LNCaP clone FGC (cell line): Measurements from ENCODE around the gene PAQR4.

Experiments
- DNase-seq: peaks from one replicate; pipeline ENCODE4 v3.0.0-alpha.2; 2011; ENCODE audit warnings: low read depth
- H3K4me3 ChIP-seq: 2 replicates; pipeline ENCODE4 v1.5.1; 2011; ENCODE audit warnings: mild to moderate bottlenecking, low read depth, low read length, control low read depth
- CTCF ChIP-seq: IDR thresholded peaks from 2 replicates; pipeline ENCODE4 v1.5.1; 2012; ENCODE audit warnings: mild to moderate bottlenecking; ENCODE audit not compliant: control insufficient read depth, insufficient read depth; ENCODE audit errors: extremely low read depth

The PAQR4 gene

DNA sequence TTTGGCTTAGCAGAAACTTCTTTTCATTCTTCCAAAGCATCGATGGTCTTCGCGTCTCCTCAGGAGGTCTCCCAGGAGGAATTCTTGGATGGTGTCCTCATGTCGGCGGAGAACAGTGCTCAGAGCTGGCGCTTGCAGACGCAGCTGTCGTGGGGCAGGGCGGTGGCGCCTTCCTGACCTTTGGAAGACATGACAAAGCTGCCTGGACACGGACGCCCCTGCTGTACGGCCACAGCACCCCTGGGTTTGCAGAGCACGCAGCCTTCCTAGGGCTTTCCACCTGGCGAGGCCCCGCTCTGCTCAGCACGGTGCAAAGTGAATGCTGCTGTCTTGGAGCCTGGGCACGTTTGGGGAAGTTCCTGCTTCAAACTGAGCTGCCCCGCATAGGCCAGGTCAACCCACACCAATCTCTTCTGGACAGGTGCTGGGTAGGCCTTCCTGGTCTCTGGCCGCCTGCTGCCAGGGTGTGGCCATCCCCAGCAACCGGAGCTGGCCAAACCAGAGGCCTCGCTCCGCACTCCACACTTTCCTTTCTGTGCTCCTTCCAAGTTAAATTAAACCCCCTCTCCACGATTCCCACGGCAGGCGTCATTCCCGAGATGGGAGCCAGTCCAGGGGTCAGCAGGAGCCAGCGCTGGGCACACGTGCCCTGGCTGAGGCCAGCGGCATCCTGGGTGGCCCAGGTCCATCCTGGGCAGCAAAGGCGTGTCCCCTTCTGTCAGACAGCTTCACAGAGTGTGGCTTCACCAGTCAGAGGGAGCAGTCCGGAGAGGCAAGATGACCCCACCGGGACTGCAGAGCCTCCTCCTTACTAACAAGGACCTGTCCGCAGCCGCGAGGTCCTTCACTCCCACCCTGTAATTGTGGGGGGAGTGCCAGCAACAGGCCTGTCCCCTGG lies 20.1 kb upstream of the PAQR4 start:
- TF ChIP-seq CTCF = no peak
- no peak for DNase-seq
- no peak overlapping the region for H3K4me3 ChIP-seq

GRCh38 chr16:2949705-2950352 lies 19.3 kb upstream of the PAQR4 start:
- H3K4me3 ChIP-seq = no peak overlapping the region
- DNase-seq = no peak
- TF ChIP-seq CTCF = no peak

DNA sequence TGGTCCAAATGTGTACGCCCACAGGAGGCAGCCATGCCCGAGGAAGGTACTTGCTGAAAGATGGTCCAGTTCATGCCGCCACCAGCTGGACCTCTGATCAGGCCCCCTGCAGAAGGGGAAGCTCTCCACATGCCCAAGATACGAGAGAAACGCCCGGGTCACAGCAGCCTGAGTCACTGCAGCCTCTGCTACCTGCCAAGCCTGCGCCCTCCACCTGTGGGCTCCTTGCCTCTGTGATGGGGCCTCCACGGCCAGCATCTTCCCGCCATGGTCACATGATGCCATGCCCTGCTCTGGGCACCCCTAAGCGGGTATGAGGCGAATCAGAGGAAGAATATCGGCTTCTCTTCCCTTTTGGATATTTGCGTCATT lies 18.8 kb upstream of the PAQR4 start:
- no peak for DNase-seq
- no peak overlapping the region for H3K4me3 ChIP-seq
- TF ChIP-seq CTCF = no peak

- TF ChIP-seq CTCF = no peak
- DNase-seq = no peak
- H3K4me3 ChIP-seq = no peak overlapping the region
Observed at GRCh38 chr16:2950773-2951172, 18.4 kb upstream of the PAQR4 start.

DNA sequence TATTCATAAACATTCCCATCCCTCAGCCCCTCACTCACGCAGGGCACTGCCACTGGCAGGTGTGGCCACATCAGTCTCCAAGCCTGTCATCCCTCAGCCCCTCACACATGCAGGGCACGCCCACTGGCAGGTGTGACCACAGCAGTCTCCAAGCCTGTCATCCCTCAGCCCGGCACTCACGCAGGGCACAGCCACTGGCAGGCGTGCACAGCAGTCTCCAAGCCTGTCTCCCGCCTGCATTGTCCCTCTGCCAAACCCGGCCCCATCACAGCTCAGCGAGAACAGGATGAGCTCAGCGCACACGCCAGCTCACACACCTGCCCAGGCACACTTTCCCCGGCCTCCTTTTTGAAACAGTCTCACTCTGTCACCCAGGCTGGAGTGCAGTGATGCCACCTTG lies 16.5 kb upstream of the PAQR4 start:
- DNase-seq = no peak
- no peak overlapping the region for H3K4me3 ChIP-seq

More for the DNA sequence above, 16.5 kb upstream of the PAQR4 start:
- no peak for TF ChIP-seq CTCF
